ENCODE results near the gene IFNG. TPM values are rescaled to one million over a fixed set of nuclear protein-coding genes. Genes with fewer than 3 reads are reported as not detected.

IFNG gene
- total and polyA plus RNA-seq, 9 of the 15 experiments (the other 6 are each of a cell fraction or from before 2014, with no cell fraction given), result 0.38 TPM; not detected in 8

DNA sequence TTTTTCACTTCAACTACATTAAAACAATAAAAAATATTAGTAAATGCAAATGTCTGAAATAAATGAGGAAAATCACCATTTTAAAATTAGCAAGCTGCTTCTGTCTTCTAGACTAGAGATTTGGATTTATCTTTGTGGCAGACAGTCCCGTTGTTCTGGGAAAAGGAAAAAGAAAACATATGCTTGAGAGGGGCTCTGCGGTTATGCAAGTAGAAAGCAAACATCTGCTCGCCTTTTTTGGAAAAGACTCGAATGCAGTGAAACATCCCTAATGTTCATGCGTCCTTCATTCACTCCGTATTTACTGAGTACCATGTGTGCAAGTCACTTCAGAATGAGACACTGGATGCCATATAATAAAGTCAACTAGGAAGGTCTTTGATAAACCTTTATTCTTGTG is 44.9 kb downstream of the IFNG start:
- H3K9ac ChIP-seq (ENCODE audit: insufficient read depth in 1 of 2, low read depth in 2 of 2, low read length in 2 of 2), result no peak overlapping the region
- WGBS (ENCODE audit: insufficient coverage, low coverage, missing lambda C conversion rate), result 0% methylated on average over 6 of the region's 6 CpGs
- no TSS peak for BruUV-seq (replicated peaks)
- H3K36me3 ChIP-seq (ENCODE audit: control insufficient read depth, insufficient read depth, low read length), result no peaks in the 10 kb centered on the region
- no peak for FAIRE-seq
- H4K20me1 ChIP-seq (replicated peaks; ENCODE audit: control insufficient read depth, insufficient read depth, low read length), result no peaks in the 10 kb centered on the region
- H3K4me2 ChIP-seq (ENCODE audit: insufficient read depth, low read length), result no peak overlapping the region
- intact Hi-C loops (cut with micrococcal nuclease), result no loop called here
- no peak overlapping the region for H2AFZ ChIP-seq (ENCODE audit: low read depth, low read length)
- no peak for ATAC-seq
- no peaks in the 10 kb centered on the region; a peak in 1 of 5 replicates for H3K4me1 ChIP-seq (replicated peaks in 1 of 2; ENCODE audit: control insufficient read depth in 2 of 2, insufficient read depth in 2 of 2, low read length in 2 of 2)
- DNase-seq (ENCODE audit: extremely low read depth in 1 of 4, low spot score in 3 of 4), result no peak
- H3K27ac ChIP-seq (ENCODE audit: extremely low read depth, low read depth, low read length), result no peak overlapping the region
- H3K9me3 ChIP-seq (replicated peaks; ENCODE audit: control insufficient read depth, insufficient read depth, low read depth, low read length), result no peaks in the 10 kb centered on the region
- H3K9me1 ChIP-seq (ENCODE audit: control insufficient read depth, insufficient read depth, low read length), result no peaks in the 10 kb centered on the region
- TF ChIP-seq, protein P1, sequence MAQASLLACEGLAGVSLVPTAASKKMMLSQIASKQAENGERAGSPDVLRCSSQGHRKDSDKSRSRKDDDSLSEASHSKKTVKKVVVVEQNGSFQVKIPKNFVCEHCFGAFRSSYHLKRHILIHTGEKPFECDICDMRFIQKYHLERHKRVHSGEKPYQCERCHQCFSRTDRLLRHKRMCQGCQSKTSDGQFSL (CRISPR knock-in tag; IDR thresholded peaks at IDR 0.05), result no peak
- TF ChIP-seq, protein P1 (tag; IDR thresholded peaks at IDR 0.05), result no peak
- TF ChIP-seq ZC3H11A (IDR thresholded peaks at IDR 0.05; ENCODE audit: low read depth, low read length), result no peak
- ChIA-PET POLR2A (no interaction called here), CTCF (ENCODE audit: low intra/inter-chr PET ratio) (no interaction called here)
- no peaks in the 10 kb centered on the region; a peak in 2 of 5 replicates for H3K27me3 ChIP-seq (ENCODE audit: control insufficient read depth in 2 of 2, insufficient read depth in 2 of 2, low read length in 2 of 2)
- H3K4me3 ChIP-seq, result no peak overlapping the region
- in situ Hi-C loops (cut with MboI), result no loop called here
- H3K79me2 ChIP-seq (ENCODE audit: control insufficient read depth, insufficient read depth, low read length), result no peaks in the 10 kb centered on the region

DNA sequence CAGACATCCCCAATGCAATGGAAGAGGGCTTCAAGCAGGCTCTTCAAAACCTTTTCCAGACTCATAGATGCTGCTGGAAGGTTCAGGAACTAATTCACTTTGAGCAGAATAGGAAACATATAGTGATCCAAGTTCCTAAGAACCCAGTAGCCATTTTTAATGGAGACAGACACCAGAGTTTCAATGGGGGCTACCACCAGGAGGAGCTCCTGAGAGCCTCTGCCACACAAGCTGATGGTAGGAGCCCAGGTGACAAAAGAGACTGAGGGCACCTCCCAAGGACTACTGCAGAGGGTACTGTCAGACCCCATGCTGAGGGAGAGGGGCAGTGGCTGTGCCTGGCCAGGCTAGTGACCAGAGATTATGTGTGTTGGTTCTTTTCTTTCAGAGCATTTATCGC is 45.9 kb downstream of the IFNG start:
- DNase-seq (ENCODE audit: extremely low read depth in 1 of 4, low spot score in 3 of 4), result peak in 2 of 4 experiments; percentile 18 to 30
- H3K36me3 ChIP-seq (ENCODE audit: control insufficient read depth, insufficient read depth, low read length), result no peaks in the 10 kb centered on the region
- H3K9me3 ChIP-seq (replicated peaks; ENCODE audit: control insufficient read depth, insufficient read depth, low read depth, low read length), result no peaks in the 10 kb centered on the region
- 0 out of 2 replicates have a peak overlapping the region, but pooled peaks have one; percentile 24 for H2AFZ ChIP-seq (ENCODE audit: low read depth, low read length)
- H3K27me3 ChIP-seq (ENCODE audit: control insufficient read depth in 2 of 2, insufficient read depth in 2 of 2, low read length in 2 of 2), result no peaks in the 10 kb centered on the region; a peak in 1 of 5 replicates
- CTCF ChIA-PET (ENCODE audit: low intra/inter-chr PET ratio), result no interaction called here
- intact Hi-C loops (cut with micrococcal nuclease) (no loop called here), in situ Hi-C loops (cut with MboI) (no loop called here)
- H3K27ac ChIP-seq (ENCODE audit: extremely low read depth, low read depth, low read length), result no peak overlapping the region
- no peaks in the 10 kb centered on the region for H3K9me1 ChIP-seq (ENCODE audit: control insufficient read depth, insufficient read depth, low read length)
- no peaks in the 10 kb centered on the region for H4K20me1 ChIP-seq (replicated peaks; ENCODE audit: control insufficient read depth, insufficient read depth, low read length)
- no peak overlapping the region for H3K4me3 ChIP-seq
- H3K4me1 ChIP-seq (replicated peaks in 1 of 2; ENCODE audit: control insufficient read depth in 2 of 2, insufficient read depth in 2 of 2, low read length in 2 of 2), result no peaks in the 10 kb centered on the region; a peak in 1 of 5 replicates
- H3K4me2 ChIP-seq (ENCODE audit: insufficient read depth, low read length), result no peak overlapping the region
- BruUV-seq (replicated peaks), result no TSS peak
- no peaks in the 10 kb centered on the region for H3K79me2 ChIP-seq (ENCODE audit: control insufficient read depth, insufficient read depth, low read length)
- POLR2A ChIA-PET, result interaction anchor here (0.6 kb wide), 1 partner anchor 1000 kb away, joined by 3 read pairs; no protein-coding TSS in a partner anchor
- peak; percentile 66 for ATAC-seq
- WGBS (ENCODE audit: insufficient coverage, low coverage, missing lambda C conversion rate), result no CpG with 5 or more reads among the region's 1 CpG
- peak; percentile 35 for FAIRE-seq
- no peak overlapping the region for H3K9ac ChIP-seq (ENCODE audit: insufficient read depth in 1 of 2, low read depth in 2 of 2, low read length in 2 of 2)
- TF ChIP-seq YY1 (IDR thresholded peaks at IDR 0.05; ENCODE audit: borderline replicate concordance in 1 of 3, control insufficient read depth in 1 of 3, extremely low read depth in 1 of 3, insufficient read depth in 3 of 3, insufficient read length in 1 of 3, insufficient replicate concordance in 2 of 3, low read depth in 1 of 3, low read length in 2 of 3) (peak in 1 of 3 experiments; percentile 54), SMC3 (conservative IDR thresholded peaks at IDR 0.05; ENCODE audit: insufficient read depth, low read depth, low read length) (0 out of 2 replicates have a peak, but pooled peaks have one; percentile 20)

Data from K562 (cell line).